ENCODE measurements around the gene TPRN. TPM values are rescaled to one million over a fixed set of nuclear protein-coding genes. Genes with fewer than 3 reads are reported as not detected.

Gene TPRN
- total RNA-seq, 1 donor from 2014 or later: 19.7 TPM

DNA sequence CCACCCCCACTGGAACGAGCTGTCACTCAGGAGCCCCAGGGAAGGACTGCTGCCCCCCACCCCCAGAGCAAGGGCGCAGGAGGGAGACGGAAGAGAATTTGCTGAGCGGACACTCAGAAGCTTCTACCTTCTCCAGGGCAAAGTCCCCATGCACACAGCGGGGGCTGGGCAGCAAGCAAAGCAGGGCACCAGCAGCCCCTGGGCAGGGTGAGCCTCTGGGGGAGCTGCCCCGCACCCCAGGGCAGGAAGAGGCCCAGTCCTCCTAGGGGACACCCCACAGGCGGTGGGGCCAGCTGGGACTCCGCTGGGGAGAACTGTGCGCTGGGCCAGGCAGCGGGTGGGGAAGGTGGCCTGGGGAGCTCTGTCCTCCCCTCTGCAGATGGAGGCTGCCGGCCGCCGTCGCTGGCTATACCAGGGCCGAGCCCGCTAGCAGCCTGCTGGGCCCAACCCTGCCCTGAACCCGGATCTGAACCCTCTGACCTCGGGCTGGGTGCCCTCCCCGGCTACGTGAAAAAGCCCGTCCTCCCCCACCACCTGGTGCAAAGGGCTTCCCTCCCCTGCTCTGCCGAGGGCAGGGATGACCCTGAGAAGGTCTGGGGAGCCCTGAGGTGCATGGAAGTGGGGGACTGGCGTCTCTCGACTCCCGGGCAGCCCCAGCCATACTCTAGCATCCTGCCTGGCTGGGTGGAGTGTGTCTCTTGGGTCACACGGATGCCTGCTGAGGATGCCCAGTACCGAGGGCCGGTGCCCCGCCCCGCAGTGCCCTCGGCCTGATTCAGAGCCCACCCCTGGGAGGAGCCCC is 29.6 kb upstream of the TPRN start:
- TF ChIP-seq, protein P1, sequence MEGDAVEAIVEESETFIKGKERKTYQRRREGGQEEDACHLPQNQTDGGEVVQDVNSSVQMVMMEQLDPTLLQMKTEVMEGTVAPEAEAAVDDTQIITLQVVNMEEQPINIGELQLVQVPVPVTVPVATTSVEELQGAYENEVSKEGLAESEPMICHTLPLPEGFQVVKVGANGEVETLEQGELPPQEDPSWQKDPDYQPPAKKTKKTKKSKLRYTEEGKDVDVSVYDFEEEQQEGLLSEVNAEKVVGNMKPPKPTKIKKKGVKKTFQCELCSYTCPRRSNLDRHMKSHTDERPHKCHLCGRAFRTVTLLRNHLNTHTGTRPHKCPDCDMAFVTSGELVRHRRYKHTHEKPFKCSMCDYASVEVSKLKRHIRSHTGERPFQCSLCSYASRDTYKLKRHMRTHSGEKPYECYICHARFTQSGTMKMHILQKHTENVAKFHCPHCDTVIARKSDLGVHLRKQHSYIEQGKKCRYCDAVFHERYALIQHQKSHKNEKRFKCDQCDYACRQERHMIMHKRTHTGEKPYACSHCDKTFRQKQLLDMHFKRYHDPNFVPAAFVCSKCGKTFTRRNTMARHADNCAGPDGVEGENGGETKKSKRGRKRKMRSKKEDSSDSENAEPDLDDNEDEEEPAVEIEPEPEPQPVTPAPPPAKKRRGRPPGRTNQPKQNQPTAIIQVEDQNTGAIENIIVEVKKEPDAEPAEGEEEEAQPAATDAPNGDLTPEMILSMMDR (IDR thresholded peaks at IDR 0.05): no peak
- no peaks in the 10 kb centered on the region for H3K36me3 Mint-ChIP-seq (ENCODE audit: low read depth)

DNA sequence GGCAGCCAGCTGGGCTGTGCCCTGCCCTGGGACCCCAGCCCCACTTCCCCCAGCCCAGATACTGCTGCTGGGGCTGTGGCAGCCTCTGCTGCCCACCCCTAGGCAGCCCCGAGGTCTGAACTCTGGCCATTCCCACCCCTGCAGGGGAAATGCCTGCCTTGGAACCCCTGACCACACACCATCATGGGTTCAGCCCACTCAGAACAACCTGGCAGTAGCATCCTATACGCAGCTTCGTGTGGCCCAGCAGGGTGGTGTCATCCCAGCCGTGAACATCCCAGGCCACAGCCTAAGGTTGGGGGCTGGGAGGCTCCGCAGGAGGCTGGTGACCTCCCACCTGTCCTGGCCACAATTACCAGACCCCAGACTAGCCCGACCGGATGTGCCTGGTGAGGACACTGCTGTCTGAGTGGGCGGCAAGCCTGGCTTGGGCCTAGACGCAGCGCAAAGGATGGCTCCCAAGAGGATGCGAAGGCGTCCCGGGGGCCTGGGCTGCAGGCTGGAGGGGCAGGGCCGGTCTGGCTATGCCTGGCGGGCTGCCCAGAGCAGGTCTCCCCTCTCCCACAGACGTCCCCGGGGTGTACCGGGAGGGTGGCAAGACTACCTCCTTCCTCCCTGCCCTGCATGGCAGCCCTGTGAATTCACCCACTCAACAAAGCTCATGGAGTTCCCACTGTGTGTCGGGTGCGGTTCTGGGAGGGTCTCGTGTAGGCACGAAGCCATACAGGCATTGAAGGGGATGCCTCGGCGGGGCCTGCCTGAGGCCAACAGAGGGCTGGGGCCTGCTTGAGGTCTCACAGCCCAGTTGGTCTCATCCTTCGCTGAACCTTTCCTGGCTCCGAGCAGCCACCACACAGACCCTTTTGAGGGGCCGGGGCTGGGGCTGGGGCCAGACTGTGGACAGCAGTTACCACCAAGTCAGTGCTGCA is 28.7 kb upstream of the TPRN start:
- Mint-ChIP-seq H3K9me3 (ENCODE audit: low read depth) (no peaks in the 10 kb centered on the region), H3K27me3 (ENCODE audit: low read depth) (peaks cover 2% of the 10 kb centered on the region), H3K4me1 (ENCODE audit: low read depth) (peaks cover 6% of the 10 kb centered on the region), H3K4me3 (ENCODE audit: unreplicated experiment) (no peak overlapping the region), H3K27ac (ENCODE audit: unreplicated experiment) (no peak overlapping the region), H3K36me3 (ENCODE audit: low read depth) (no peaks in the 10 kb centered on the region)
- TF ChIP-seq, protein P1 (IDR thresholded peaks at IDR 0.05): no peak
- DNase-seq (ENCODE audit: low spot score): no peak

More for the DNA sequence above, 29.6 kb upstream of the TPRN start:
- H3K4me1 Mint-ChIP-seq (ENCODE audit: low read depth): peaks cover 6% of the 10 kb centered on the region
- DNase-seq (ENCODE audit: low spot score): no peak
- no peaks in the 10 kb centered on the region for H3K9me3 Mint-ChIP-seq (ENCODE audit: low read depth)
- no peak overlapping the region for H3K4me3 Mint-ChIP-seq (ENCODE audit: unreplicated experiment)
- no peak overlapping the region for H3K27ac Mint-ChIP-seq (ENCODE audit: unreplicated experiment)
- peaks cover 2% of the 10 kb centered on the region for H3K27me3 Mint-ChIP-seq (ENCODE audit: low read depth)

DNA sequence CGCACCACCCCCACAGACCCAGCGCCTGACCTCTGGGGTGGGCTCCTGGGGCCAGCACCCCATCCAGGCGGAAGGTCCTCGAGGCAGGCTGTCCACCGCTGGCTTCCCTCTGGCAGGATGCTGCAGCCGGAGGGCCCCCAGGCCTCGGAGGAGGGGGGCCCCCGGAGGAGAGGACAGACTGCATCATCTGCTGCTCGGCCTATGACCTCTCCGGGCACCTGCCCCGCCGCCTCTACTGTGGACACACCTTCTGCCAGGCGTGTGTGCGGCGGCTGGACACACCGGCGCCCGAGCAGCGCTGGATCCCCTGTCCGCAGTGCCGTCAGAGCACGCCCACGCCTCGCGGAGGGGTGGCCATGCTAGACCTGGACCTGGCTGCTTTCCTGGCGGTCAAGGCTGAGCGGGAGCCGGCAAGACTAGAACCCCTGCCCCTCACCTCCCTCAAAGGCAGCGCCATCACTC is 28.0 kb upstream of the TPRN start:
- DNase-seq (ENCODE audit: low spot score): no peak
- peaks cover 9% of the 10 kb centered on the region for H3K4me1 Mint-ChIP-seq (ENCODE audit: low read depth)
- H3K9me3 Mint-ChIP-seq (ENCODE audit: low read depth): no peaks in the 10 kb centered on the region
- H3K36me3 Mint-ChIP-seq (ENCODE audit: low read depth): no peaks in the 10 kb centered on the region
- no peak overlapping the region for H3K4me3 Mint-ChIP-seq (ENCODE audit: unreplicated experiment)
- H3K27ac Mint-ChIP-seq (ENCODE audit: unreplicated experiment): no peak overlapping the region
- TF ChIP-seq, protein P1 (IDR thresholded peaks at IDR 0.05): no peak
- H3K27me3 Mint-ChIP-seq (ENCODE audit: low read depth): peaks cover 2% of the 10 kb centered on the region

DNA sequence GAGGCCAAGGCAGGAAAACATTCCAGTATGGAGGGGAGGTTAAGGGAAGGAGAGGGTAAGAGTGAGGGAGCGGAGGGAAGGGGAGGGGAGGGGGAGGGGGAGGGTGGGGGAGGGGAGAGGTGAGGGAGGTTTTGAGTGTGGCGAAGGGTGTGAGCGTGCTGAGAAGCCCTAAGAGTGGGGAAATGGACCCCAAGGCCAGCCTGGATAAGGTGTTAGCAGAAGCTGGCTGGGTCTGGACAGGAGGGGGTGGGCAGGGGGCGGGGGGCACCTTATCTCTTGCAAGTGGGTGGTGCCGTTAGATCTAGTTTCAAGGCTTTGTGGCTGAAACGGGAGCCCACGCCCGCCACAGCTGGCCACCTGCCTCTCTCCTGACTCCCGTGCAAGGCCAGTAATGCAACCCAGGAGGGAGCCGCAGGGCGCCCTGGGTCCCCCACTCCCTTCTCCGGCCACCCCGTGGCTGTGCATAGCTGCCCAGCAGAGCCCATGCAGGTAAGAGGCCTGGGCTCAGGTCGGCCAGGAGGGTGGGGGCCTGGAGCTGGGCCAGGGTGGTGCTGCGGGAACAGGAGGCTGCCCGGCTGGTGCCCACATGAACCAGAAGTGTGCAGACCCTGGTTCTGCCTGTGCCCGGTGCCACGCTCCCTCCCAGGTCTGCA is 27.4 kb upstream of the TPRN start:
- H3K36me3 Mint-ChIP-seq (ENCODE audit: low read depth): no peaks in the 10 kb centered on the region
- peaks cover 2% of the 10 kb centered on the region for H3K27me3 Mint-ChIP-seq (ENCODE audit: low read depth)
- H3K4me3 Mint-ChIP-seq (ENCODE audit: unreplicated experiment): no peak overlapping the region
- no peaks in the 10 kb centered on the region for H3K9me3 Mint-ChIP-seq (ENCODE audit: low read depth)
- peaks cover 11% of the 10 kb centered on the region for H3K4me1 Mint-ChIP-seq (ENCODE audit: low read depth)
- H3K27ac Mint-ChIP-seq (ENCODE audit: unreplicated experiment): no peak overlapping the region
- no peak for DNase-seq (ENCODE audit: low spot score)
- TF ChIP-seq, protein P1 (IDR thresholded peaks at IDR 0.05): no peak
